ENCODE data around the gene BCL2L13. TPM values are rescaled to one million over a fixed set of nuclear protein-coding genes. Genes with fewer than 3 reads are reported as not detected.

Gene BCL2L13
- total and polyA plus RNA-seq, 4 experiments from 2014 or later: 28.3 to 39.2 (median 32.8) TPM

DNA sequence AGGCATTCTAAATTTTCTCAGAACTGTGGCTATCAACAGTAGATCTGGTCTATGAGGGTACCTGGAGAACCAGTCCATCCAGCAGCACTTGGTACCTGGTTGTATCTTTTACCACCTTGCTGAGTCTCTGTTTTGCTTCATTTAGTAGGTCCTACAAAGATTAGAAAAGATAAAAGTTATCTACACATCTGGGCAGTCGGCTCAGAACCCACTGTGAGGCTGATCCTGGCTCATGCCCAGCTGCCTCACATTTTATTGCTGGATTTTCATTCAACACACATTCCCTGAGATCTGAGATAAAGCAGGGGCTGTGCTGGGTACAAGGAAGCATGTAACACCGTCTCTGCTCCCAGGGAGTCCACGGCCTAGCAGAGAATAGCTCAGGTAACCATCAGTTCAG, 37.5 kb upstream of the BCL2L13 start:
- CTCF ChIA-PET (ENCODE audit: partially characterized antibody): no interaction called here

DNA sequence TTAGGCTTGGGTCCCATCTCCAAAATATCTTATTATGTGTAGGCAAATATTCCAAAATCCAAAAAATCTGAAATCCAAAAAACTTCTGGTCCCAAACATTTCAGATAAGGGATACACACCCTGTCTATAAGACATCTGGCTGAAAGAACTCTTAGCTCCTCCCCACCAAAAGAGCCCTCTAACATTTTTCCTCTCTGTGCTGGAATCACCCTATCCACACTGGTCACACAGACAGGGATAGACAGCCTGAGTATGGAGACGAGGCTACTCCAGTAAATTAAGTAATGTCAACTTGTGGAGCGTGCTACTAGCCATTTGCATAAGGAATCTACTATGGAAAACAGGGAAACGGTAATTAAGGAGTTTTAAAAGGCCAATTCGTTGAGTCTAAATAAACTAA, 34.9 kb upstream of the BCL2L13 start:
- POLR2A ChIA-PET (ENCODE audit: partially characterized antibody): no interaction called here
- peak overlapping the region in 1 of 7 donors; percentile 74 for H3K27ac Mint-ChIP-seq

More for the DNA sequence above, 37.5 kb upstream of the BCL2L13 start:
- no peaks in the 10 kb centered on the region for H3K4me1 ChIP-seq (ENCODE audit: insufficient read depth, low read length)
- H3K9me3 ChIP-seq (ENCODE audit: control insufficient read depth in 1 of 2, low read length in 2 of 2): no peaks in the 10 kb centered on the region
- Mint-ChIP-seq H3K36me3 (peaks cover 32 to 62% of the 10 kb centered on the region in 2 donors), H3K4me1 (peaks cover 2 to 5% (median 3%) of the 10 kb centered on the region in 4 donors), H3K9me3 (no peaks in the 10 kb centered on the region), H3K27me3 (no peaks in the 10 kb centered on the region), H3K27ac (peak overlapping the region in 4 of 7 donors; percentile 2 to 78 (median 37)), H3K4me3 (no peak overlapping the region)
- POLR2A ChIA-PET (ENCODE audit: partially characterized antibody): no interaction called here
- no peaks in the 10 kb centered on the region for H3K27me3 ChIP-seq (ENCODE audit: insufficient read depth, low read length)
- DNase-seq: no peak
- H3K27ac ChIP-seq (ENCODE audit: low read depth, low read length): no peak overlapping the region
- H3K4me3 ChIP-seq (ENCODE audit: low read length in 2 of 2): no peak overlapping the region
- peaks cover 42% of the 10 kb centered on the region for H3K36me3 ChIP-seq (ENCODE audit: insufficient read depth, low read length)
- intact Hi-C loops (cut with micrococcal nuclease): no loop called here

DNA sequence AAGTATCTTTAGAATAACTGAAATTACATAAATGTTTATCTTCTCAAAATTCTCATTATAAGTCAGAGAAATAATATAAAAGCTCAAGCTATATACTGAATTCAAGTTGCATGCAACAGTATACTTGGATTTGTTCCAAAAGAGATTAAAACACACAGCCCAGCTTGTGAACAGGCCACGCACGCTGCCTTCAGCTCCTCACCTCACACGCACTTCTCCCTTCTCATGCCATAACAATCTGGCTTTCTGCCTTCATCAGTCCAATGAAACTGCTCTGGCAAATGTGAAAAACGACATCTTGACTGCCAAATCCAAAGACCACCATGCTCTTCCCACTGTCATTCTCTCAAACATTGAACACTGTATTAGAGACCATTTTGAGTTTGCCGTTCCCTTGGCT, 32.1 kb upstream of the BCL2L13 start:
- Mint-ChIP-seq H3K27me3 (no peaks in the 10 kb centered on the region), H3K27ac (peak overlapping the region in 1 of 7 donors; percentile 19), H3K4me1 (peaks cover 0 to 5% (median 5%) of the 10 kb centered on the region in 4 donors), H3K9me3 (no peaks in the 10 kb centered on the region), H3K4me3 (no peak overlapping the region), H3K36me3 (peaks cover 15 to 28% of the 10 kb centered on the region in 2 donors)
- no peak for DNase-seq
- intact Hi-C loops (cut with micrococcal nuclease): no loop called here
- Histone ChIP-seq H3K27ac (ENCODE audit: low read depth, low read length) (no peak overlapping the region), H3K36me3 (ENCODE audit: insufficient read depth, low read length) (peaks cover 33% of the 10 kb centered on the region), H3K9me3 (ENCODE audit: control insufficient read depth in 1 of 2, low read length in 2 of 2) (no peaks in the 10 kb centered on the region), H3K27me3 (ENCODE audit: insufficient read depth, low read length) (no peaks in the 10 kb centered on the region), H3K4me3 (ENCODE audit: low read length in 2 of 2) (no peak overlapping the region), H3K4me1 (ENCODE audit: insufficient read depth, low read length) (no peaks in the 10 kb centered on the region)
- CTCF ChIA-PET (ENCODE audit: partially characterized antibody): interaction anchor here (0.5 kb wide), 1 partner anchor 10 kb away, joined by 3 read pairs; no protein-coding TSS in a partner anchor
- POLR2A ChIA-PET (ENCODE audit: partially characterized antibody): no interaction called here

More for the DNA sequence above, 34.9 kb upstream of the BCL2L13 start:
- Histone ChIP-seq H3K27ac (ENCODE audit: low read depth, low read length) (no peak overlapping the region), H3K36me3 (ENCODE audit: insufficient read depth, low read length) (peaks cover 27% of the 10 kb centered on the region), H3K27me3 (ENCODE audit: insufficient read depth, low read length) (no peaks in the 10 kb centered on the region), H3K9me3 (ENCODE audit: control insufficient read depth in 1 of 2, low read length in 2 of 2) (no peaks in the 10 kb centered on the region), H3K4me1 (ENCODE audit: insufficient read depth, low read length) (no peaks in the 10 kb centered on the region), H3K4me3 (ENCODE audit: low read length in 2 of 2) (no peak overlapping the region)
- H3K4me3 Mint-ChIP-seq: no peak overlapping the region
- intact Hi-C loops (cut with micrococcal nuclease): no loop called here
- H3K36me3 Mint-ChIP-seq: peaks cover 15 to 37% of the 10 kb centered on the region in 2 donors
- no peaks in the 10 kb centered on the region for H3K27me3 Mint-ChIP-seq
- H3K9me3 Mint-ChIP-seq: no peaks in the 10 kb centered on the region
- peaks cover 0 to 4% (median 3%) of the 10 kb centered on the region in 4 donors for H3K4me1 Mint-ChIP-seq
- DNase-seq: no peak
- CTCF ChIA-PET (ENCODE audit: partially characterized antibody): interaction anchor here (0.6 kb wide), 1 partner anchor 174 kb away, joined by 3 read pairs; no protein-coding TSS in a partner anchor

DNA sequence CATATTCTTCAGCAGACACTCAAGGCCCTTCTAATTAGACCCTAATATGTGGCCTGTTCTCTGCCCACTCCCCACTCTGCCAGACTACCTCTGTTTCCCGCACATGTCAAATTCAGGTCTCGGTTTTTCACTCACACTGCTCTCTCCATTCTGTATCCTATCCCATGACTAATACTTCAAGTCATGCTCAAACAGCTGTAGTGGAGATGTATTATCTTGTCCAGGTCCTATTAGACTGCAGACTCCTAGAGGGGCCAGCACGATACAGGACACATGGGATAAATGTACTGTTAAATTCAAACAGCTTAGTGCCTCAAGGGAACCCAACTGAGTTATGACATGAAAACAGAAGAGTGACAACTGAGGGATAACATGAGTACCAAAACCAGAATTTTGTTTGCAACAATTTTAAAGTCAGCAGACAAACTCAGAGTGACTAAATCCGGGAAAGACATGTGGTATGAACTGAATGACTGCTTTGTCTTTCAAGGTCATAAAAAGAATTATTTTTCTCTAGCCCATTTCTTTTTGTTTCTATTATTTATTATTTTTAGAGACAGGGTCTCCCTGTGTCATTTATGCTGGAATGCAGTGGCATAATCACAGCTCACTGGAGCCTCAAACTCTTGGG, 30.6 kb upstream of the BCL2L13 start:
- intact Hi-C loops (cut with micrococcal nuclease): no loop called here
- POLR2A ChIA-PET (ENCODE audit: partially characterized antibody): no interaction called here

GRCh38 chr22:17612057-17612456, 26.5 kb upstream of the BCL2L13 start:
- H3K4me3 ChIP-seq (ENCODE audit: low read length in 2 of 2): no peak overlapping the region
- no peaks in the 10 kb centered on the region for H3K9me3 ChIP-seq (ENCODE audit: control insufficient read depth in 1 of 2, low read length in 2 of 2)
- H3K27me3 Mint-ChIP-seq: no peaks in the 10 kb centered on the region
- no peak overlapping the region for H3K27ac ChIP-seq (ENCODE audit: low read depth, low read length)
- DNase-seq: no peak
- H3K36me3 ChIP-seq (ENCODE audit: insufficient read depth, low read length): peaks cover 43% of the 10 kb centered on the region
- no peaks in the 10 kb centered on the region for H3K27me3 ChIP-seq (ENCODE audit: insufficient read depth, low read length)
- peak overlapping the region in 2 of 7 donors; percentile 13 to 36 for H3K27ac Mint-ChIP-seq
- peaks cover 29 to 43% of the 10 kb centered on the region in 2 donors for H3K36me3 Mint-ChIP-seq
- no peaks in the 10 kb centered on the region for H3K4me1 ChIP-seq (ENCODE audit: insufficient read depth, low read length)
- ChIA-PET POLR2A (ENCODE audit: partially characterized antibody) (no interaction called here), CTCF (ENCODE audit: partially characterized antibody) (no interaction called here)
- H3K9me3 Mint-ChIP-seq: no peaks in the 10 kb centered on the region
- no peak overlapping the region for H3K4me3 Mint-ChIP-seq
- intact Hi-C loops (cut with micrococcal nuclease): no loop called here
- peaks cover 0 to 7% (median 2%) of the 10 kb centered on the region in 4 donors for H3K4me1 Mint-ChIP-seq

More for the DNA sequence above, 30.6 kb upstream of the BCL2L13 start:
- no peaks in the 10 kb centered on the region for H3K9me3 Mint-ChIP-seq
- peaks cover 0 to 7% (median 5%) of the 10 kb centered on the region in 4 donors for H3K4me1 Mint-ChIP-seq
- Histone ChIP-seq H3K27ac (ENCODE audit: low read depth, low read length) (no peak overlapping the region), H3K27me3 (ENCODE audit: insufficient read depth, low read length) (no peaks in the 10 kb centered on the region), H3K9me3 (ENCODE audit: control insufficient read depth in 1 of 2, low read length in 2 of 2) (no peaks in the 10 kb centered on the region), H3K36me3 (ENCODE audit: insufficient read depth, low read length) (peaks cover 48% of the 10 kb centered on the region), H3K4me1 (ENCODE audit: insufficient read depth, low read length) (no peaks in the 10 kb centered on the region), H3K4me3 (ENCODE audit: low read length in 2 of 2) (no peak overlapping the region)
- CTCF ChIA-PET (ENCODE audit: partially characterized antibody): interaction anchor here (0.6 to 1.4 kb wide), 2 partner anchors 12 to 13 kb away, joined by 3 to 4 read pairs; no protein-coding TSS in a partner anchor
- no peak for DNase-seq
- H3K36me3 Mint-ChIP-seq: peaks cover 28 to 40% of the 10 kb centered on the region in 2 donors
- peak overlapping the region in 1 of 7 donors; percentile 10 for H3K27ac Mint-ChIP-seq
- no peak overlapping the region for H3K4me3 Mint-ChIP-seq
- no peaks in the 10 kb centered on the region for H3K27me3 Mint-ChIP-seq

DNA sequence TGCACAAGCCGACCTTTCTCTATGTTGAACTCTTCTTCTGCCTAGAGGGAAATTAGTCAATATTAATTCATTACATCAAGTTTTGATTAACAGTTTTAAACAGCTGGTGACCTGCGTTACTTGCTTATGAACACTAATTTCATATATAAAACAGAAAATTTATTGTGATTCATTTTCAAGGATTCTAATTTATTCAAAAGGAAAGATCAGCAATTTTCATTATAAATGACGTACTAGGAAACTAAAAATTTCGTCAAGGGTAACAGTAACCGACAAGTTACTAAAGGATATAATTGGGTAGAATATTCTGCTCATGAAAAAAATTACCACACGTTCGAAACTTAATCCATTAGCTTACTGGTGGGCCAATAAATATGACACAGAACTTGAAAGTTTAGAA, 25.3 kb upstream of the BCL2L13 start:
- Histone ChIP-seq H3K36me3 (ENCODE audit: insufficient read depth, low read length) (peaks cover 36% of the 10 kb centered on the region), H3K4me3 (ENCODE audit: low read length in 2 of 2) (no peak overlapping the region), H3K9me3 (ENCODE audit: control insufficient read depth in 1 of 2, low read length in 2 of 2) (no peaks in the 10 kb centered on the region), H3K27me3 (ENCODE audit: insufficient read depth, low read length) (no peaks in the 10 kb centered on the region), H3K4me1 (ENCODE audit: insufficient read depth, low read length) (no peaks in the 10 kb centered on the region), H3K27ac (ENCODE audit: low read depth, low read length) (no peak overlapping the region)
- H3K9me3 Mint-ChIP-seq: no peaks in the 10 kb centered on the region
- H3K36me3 Mint-ChIP-seq: peaks cover 29 to 47% of the 10 kb centered on the region in 2 donors
- no peak overlapping the region for H3K27ac Mint-ChIP-seq
- H3K27me3 Mint-ChIP-seq: no peaks in the 10 kb centered on the region
- DNase-seq: no peak
- peaks cover 0 to 7% (median 2%) of the 10 kb centered on the region in 4 donors for H3K4me1 Mint-ChIP-seq
- intact Hi-C loops (cut with micrococcal nuclease): no loop called here
- H3K4me3 Mint-ChIP-seq: no peak overlapping the region
- CTCF ChIA-PET (ENCODE audit: partially characterized antibody): no interaction called here
- POLR2A ChIA-PET (ENCODE audit: partially characterized antibody): no interaction called here

GRCh38 chr22:17627961-17628405, 10.6 kb upstream of the BCL2L13 start:
- H3K27ac Mint-ChIP-seq: peak overlapping the region; percentile 96 to 99 (median 98)
- Histone ChIP-seq H3K4me3 (ENCODE audit: low read length in 2 of 2) (peak overlapping the region; percentile 80 to 95), H3K27me3 (ENCODE audit: insufficient read depth, low read length) (no peaks in the 10 kb centered on the region), H3K9me3 (ENCODE audit: control insufficient read depth in 1 of 2, low read length in 2 of 2) (no peaks in the 10 kb centered on the region), H3K36me3 (ENCODE audit: insufficient read depth, low read length) (peaks cover 7% of the 10 kb centered on the region), H3K27ac (ENCODE audit: low read depth, low read length) (peak overlapping the region; percentile 95), H3K4me1 (ENCODE audit: insufficient read depth, low read length) (peaks cover 50% of the 10 kb centered on the region)
- peaks cover 0 to 1% (median 0%) of the 10 kb centered on the region in 8 donors for H3K9me3 Mint-ChIP-seq
- peaks cover 12 to 48% (median 28%) of the 10 kb centered on the region in 4 donors for H3K4me1 Mint-ChIP-seq
- POLR2A ChIA-PET (ENCODE audit: partially characterized antibody): interaction anchor here (4.0 kb wide), 1 partner anchor 11 kb away, joined by 13 read pairs; the partner anchor contains the start of gene BCL2L13
- peak in 1 of 5 donors; percentile 33 for DNase-seq
- H3K27me3 Mint-ChIP-seq: no peaks in the 10 kb centered on the region
- CTCF ChIA-PET (ENCODE audit: partially characterized antibody): no interaction called here
- intact Hi-C loops (cut with micrococcal nuclease): loop anchor here (1.0 kb wide), 1 partner anchor 10 kb away; the partner anchor contains the start of gene BCL2L13
- H3K36me3 Mint-ChIP-seq: peaks cover 4 to 30% of the 10 kb centered on the region in 2 donors
- H3K4me3 Mint-ChIP-seq: peak overlapping the region; percentile 95 to 99 (median 97)
